Activated T-helper 1 cell treated with anti-CD3 and anti-CD28 coated beads, Interleukin-2, amount 50 U/mL, for 16 hours (primary cell): ENCODE results near the gene RGS1.

ENCODE experiments used
- DNase-seq, 2 donors: peaks; one replicate each; pipeline ENCODE4 v3.0.0-alpha.2; 2020; ENCODE audit warnings: low read depth in 1 of 2, low spot score in 1 of 2

Gene RGS1

GRCh38 chr1:192610112-192610889 is 34.7 kb downstream of the RGS1 start:
- DNase-seq: no peak

GRCh38 chr1:192615055-192615454 is 39.5 kb downstream of the RGS1 start:
- DNase-seq: no peak

GRCh38 chr1:192620071-192620635 is 44.6 kb downstream of the RGS1 start:
- no peak for DNase-seq

- DNase-seq: no peak
Measured at GRCh38 chr1:192626366-192627179, 51.0 kb downstream of the RGS1 start.

GRCh38 chr1:192627901-192628300 is 52.3 kb downstream of the RGS1 start:
- DNase-seq: no peak

- DNase-seq: no peak
Measured at GRCh38 chr1:192628396-192629057, 53.0 kb downstream of the RGS1 start.

- DNase-seq: no peak
Measured at GRCh38 chr1:192629612-192630011, 54.0 kb downstream of the RGS1 start.
